ENCODE results near the gene CEP112. TPM values are rescaled to one million over a fixed set of nuclear protein-coding genes. Genes with fewer than 3 reads are reported as not detected.

CEP112 gene
- total and polyA plus RNA-seq, 2 of the 4 experiments (the other 2 are of a cell fraction): 2.5 to 5.6 TPM

- H3K18ac ChIP-seq (ENCODE audit: low read depth, low read length): no peak overlapping the region
- no peaks in the 10 kb centered on the region for H3K4me1 ChIP-seq (ENCODE audit: control insufficient read depth, insufficient read depth, low read length)
- H3K4me2 ChIP-seq (ENCODE audit: low read depth, low read length): no peak overlapping the region
Measured at GRCh38 chr17:66207936-66208335, 16.0 kb upstream of the CEP112 start.

More at GRCh38 chr17:66207936-66208335, 16.0 kb upstream of the CEP112 start:
- Histone ChIP-seq H2BK20ac (ENCODE audit: low read depth, low read length) (no peak overlapping the region), H3K9ac (ENCODE audit: low read depth, low read length) (no peak overlapping the region), H3K56ac (ENCODE audit: extremely low read depth, insufficient read depth, low read length) (no peak overlapping the region), H4K91ac (ENCODE audit: insufficient read depth, low read depth, low read length) (no peak overlapping the region), H2AFZ (replicated peaks; ENCODE audit: low read length, poor library complexity) (no peak overlapping the region), H2BK5ac (ENCODE audit: low read depth, low read length, poor library complexity, severe bottlenecking) (no peak overlapping the region), H3K27ac (ENCODE audit: insufficient read depth, low read length) (no peak overlapping the region), H3K27me3 (ENCODE audit: control insufficient read depth, insufficient read depth, low read length) (peaks cover 3% of the 10 kb centered on the region; the same call in 1 of the 2 replicates), H3K9me1 (ENCODE audit: insufficient read depth, low read length) (no peaks in the 10 kb centered on the region; the same call in 1 of the 2 replicates), H3K23ac (ENCODE audit: low read depth, low read length) (no peak overlapping the region), H4K20me1 (ENCODE audit: insufficient read depth, low read length) (no peaks in the 10 kb centered on the region), H3K14ac (replicated peaks; ENCODE audit: low read depth, low read length) (no peak overlapping the region), H3K36me3 (ENCODE audit: control insufficient read depth, insufficient read depth, low read length) (no peaks in the 10 kb centered on the region), H3K9me3 (ENCODE audit: control insufficient read depth, insufficient read depth, low read length) (no peaks in the 10 kb centered on the region), H2AK9ac (replicated peaks; ENCODE audit: low read depth, low read length, poor library complexity) (no peak overlapping the region), H3K79me1 (ENCODE audit: low read depth in 1 of 2, low read length in 2 of 2) (no peaks in the 10 kb centered on the region), H3K4me3 (ENCODE audit: insufficient read depth, low read depth, low read length) (no peak overlapping the region), H2BK120ac (ENCODE audit: low read depth, low read length) (no peak overlapping the region), H2BK15ac (ENCODE audit: low read depth, low read length) (no peak overlapping the region), H4K8ac (ENCODE audit: low read depth in 2 of 2, low read length in 2 of 2) (no peak overlapping the region), H2AK5ac (ENCODE audit: low read depth, low read length) (no peak overlapping the region), H4K5ac (ENCODE audit: low read depth, low read length) (no peak overlapping the region), H3K4ac (ENCODE audit: low read depth, low read length) (no peak overlapping the region)
- intact Hi-C loops (cut with micrococcal nuclease): no loop called here
- BruUV-seq (replicated peaks): no TSS peak
- DNase-seq: no peak
- CTCF ChIA-PET: no interaction called here
- dilution Hi-C loops (cut with HindIII; ENCODE audit: low sequenced_read_pairs, unreplicated experiment): no loop called here
- in situ Hi-C loops (cut with MboI; ENCODE audit: low sequenced_read_pairs): no loop called here
- ATAC-seq (ENCODE audit: low read depth): no peak
- TF ChIP-seq, protein P1, sequence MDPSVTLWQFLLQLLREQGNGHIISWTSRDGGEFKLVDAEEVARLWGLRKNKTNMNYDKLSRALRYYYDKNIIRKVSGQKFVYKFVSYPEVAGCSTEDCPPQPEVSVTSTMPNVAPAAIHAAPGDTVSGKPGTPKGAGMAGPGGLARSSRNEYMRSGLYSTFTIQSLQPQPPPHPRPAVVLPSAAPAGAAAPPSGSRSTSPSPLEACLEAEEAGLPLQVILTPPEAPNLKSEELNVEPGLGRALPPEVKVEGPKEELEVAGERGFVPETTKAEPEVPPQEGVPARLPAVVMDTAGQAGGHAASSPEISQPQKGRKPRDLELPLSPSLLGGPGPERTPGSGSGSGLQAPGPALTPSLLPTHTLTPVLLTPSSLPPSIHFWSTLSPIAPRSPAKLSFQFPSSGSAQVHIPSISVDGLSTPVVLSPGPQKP (IDR thresholded peaks at IDR 0.05; ENCODE audit: borderline replicate concordance, low read depth, low read length): no peak
- no peak for TF ChIP-seq RCOR1 (IDR thresholded peaks at IDR 0.05; ENCODE audit: insufficient replicate concordance, low read length)
- no peak for TF ChIP-seq MAFK (IDR thresholded peaks at IDR 0.05; ENCODE audit: low read depth, low read length)
- TF ChIP-seq RAD21 (IDR thresholded peaks at IDR 0.05; ENCODE audit: low read length): no peak
- no peak for TF ChIP-seq CEBPB (IDR thresholded peaks at IDR 0.05; ENCODE audit: low read depth, low read length)
- TF ChIP-seq POLR2A (IDR thresholded peaks at IDR 0.05; ENCODE audit: low read depth, low read length): no peak
- TF ChIP-seq MAZ (IDR thresholded peaks at IDR 0.05; ENCODE audit: borderline replicate concordance, low read depth, low read length): no peak
- TF ChIP-seq CTCF (conservative IDR thresholded peaks at IDR 0.05; ENCODE audit: low read depth, low read length): no peak
- TF ChIP-seq NFE2L2 (IDR thresholded peaks at IDR 0.05; ENCODE audit: low read depth, low read length): no peak
- no peak for TF ChIP-seq FOS (IDR thresholded peaks at IDR 0.05; ENCODE audit: low read depth, low read length)
- TF ChIP-seq RFX5 (IDR thresholded peaks at IDR 0.05; ENCODE audit: low read depth, low read length): no peak
- POLR2A ChIA-PET (ENCODE audit: unreplicated experiment): no interaction called here

All from IMR-90 (cell line).